ENCODE results near the gene EARS2.
"Not testable (repeated sequence)": the region's sequence is repeated elsewhere in the genome, so short reads cannot be mapped to it uniquely, and the experiment has no call there.

The EARS2 gene

GRCh38 chr16:23504453-23505179 is 52.5 kb downstream of the EARS2 start:
- peak; percentile 18 for DNase-seq

GRCh38 chr16:23504076-23504452 is 53.1 kb downstream of the EARS2 start:
- no peak for DNase-seq

- DNase-seq, result peak; percentile 18
Measured at GRCh38 chr16:23502466-23502865, 54.7 kb downstream of the EARS2 start.

GRCh38 chr16:23501291-23501690 is 55.9 kb downstream of the EARS2 start:
- no peak for DNase-seq

GRCh38 chr16:23500862-23501225 is 56.3 kb downstream of the EARS2 start:
- no peak for DNase-seq

- no peak for DNase-seq
Measured at GRCh38 chr16:23500212-23500861, 56.8 kb downstream of the EARS2 start.

- DNase-seq, result no peak
Measured at GRCh38 chr16:23499801-23500200, 57.3 kb downstream of the EARS2 start.

GRCh38 chr16:23498863-23499262 is 58.3 kb downstream of the EARS2 start:
- DNase-seq, result no peak

GRCh38 chr16:23497543-23497868 is 59.6 kb downstream of the EARS2 start:
- no peak for DNase-seq

GRCh38 chr16:23496821-23497542 is 60.2 kb downstream of the EARS2 start:
- no peak for DNase-seq

- DNase-seq, result no peak
Measured at GRCh38 chr16:23495671-23496070, 61.5 kb downstream of the EARS2 start.

- DNase-seq, result no peak
Measured at GRCh38 chr16:23494188-23494587, 63.0 kb downstream of the EARS2 start.

GRCh38 chr16:23491490-23492391 is 65.4 kb downstream of the EARS2 start:
- no peak for DNase-seq

GRCh38 chr16:23486480-23486879 is 70.7 kb downstream of the EARS2 start:
- DNase-seq, result no peak

GRCh38 chr16:23485841-23486240 is 71.3 kb downstream of the EARS2 start:
- DNase-seq, result no peak

- no peak for DNase-seq
Measured at GRCh38 chr16:23485257-23485614, 71.9 kb downstream of the EARS2 start.

- no peak for DNase-seq
Measured at GRCh38 chr16:23484510-23485256, 72.5 kb downstream of the EARS2 start.

- DNase-seq, result not testable (repeated sequence)
Measured at GRCh38 chr16:23483492-23483891, 73.7 kb downstream of the EARS2 start.

- DNase-seq, result no peak
Measured at GRCh38 chr16:23482778-23483177, 74.4 kb downstream of the EARS2 start.

GRCh38 chr16:23480257-23480656 is 76.9 kb downstream of the EARS2 start:
- DNase-seq, result no peak

- DNase-seq, result no peak
Measured at GRCh38 chr16:23479138-23479537, 78.0 kb downstream of the EARS2 start.

GRCh38 chr16:23478566-23478965 is 78.6 kb downstream of the EARS2 start:
- DNase-seq, result no peak

GRCh38 chr16:23476289-23476688 is 80.9 kb downstream of the EARS2 start:
- DNase-seq, result no peak
